SH-SY5Y (cell line): ENCODE measurements around the gene SMARCD1.

Experiments
- GATA2 ChIP-seq: IDR thresholded peaks from 2 replicates; pipeline ENCODE4 v1.6.1; 2011; ENCODE audit warnings: mild to moderate bottlenecking, low read depth, low read length
- GATA3 ChIP-seq: IDR thresholded peaks from 2 replicates; pipeline ENCODE4 v1.6.1; 2011; ENCODE audit warnings: low read depth, mild to moderate bottlenecking, low read length, moderate library complexity

SMARCD1 gene

DNA sequence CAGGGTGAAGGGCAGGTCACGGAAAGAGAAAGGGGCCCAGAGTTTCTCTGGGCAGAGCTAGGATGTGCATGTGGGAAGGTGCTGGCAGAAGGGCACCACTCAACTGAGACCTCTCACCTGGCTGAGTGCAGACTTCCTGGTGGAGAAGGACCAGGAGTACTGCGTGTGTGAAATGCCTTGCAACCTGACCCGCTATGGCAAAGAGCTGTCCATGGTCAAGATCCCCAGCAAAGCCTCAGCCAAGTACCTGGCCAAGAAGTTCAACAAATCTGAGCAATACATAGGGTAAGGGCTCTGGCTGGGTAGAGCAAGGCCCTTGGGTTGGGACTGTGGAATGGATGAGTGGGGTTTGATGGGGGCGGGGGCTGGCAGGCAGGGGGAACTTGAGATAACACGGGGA, 5.4 kb upstream of the SMARCD1 start:
- TF ChIP-seq GATA3 (no peak), GATA2 (no peak)

- TF ChIP-seq GATA3 (no peak), GATA2 (no peak)
Measured at GRCh38 chr12:50081096-50081808, 3.9 kb upstream of the SMARCD1 start.

- no peak for TF ChIP-seq GATA2
- TF ChIP-seq GATA3, result no peak
Measured at GRCh38 chr12:50082644-50083043, 2.5 kb upstream of the SMARCD1 start.

DNA sequence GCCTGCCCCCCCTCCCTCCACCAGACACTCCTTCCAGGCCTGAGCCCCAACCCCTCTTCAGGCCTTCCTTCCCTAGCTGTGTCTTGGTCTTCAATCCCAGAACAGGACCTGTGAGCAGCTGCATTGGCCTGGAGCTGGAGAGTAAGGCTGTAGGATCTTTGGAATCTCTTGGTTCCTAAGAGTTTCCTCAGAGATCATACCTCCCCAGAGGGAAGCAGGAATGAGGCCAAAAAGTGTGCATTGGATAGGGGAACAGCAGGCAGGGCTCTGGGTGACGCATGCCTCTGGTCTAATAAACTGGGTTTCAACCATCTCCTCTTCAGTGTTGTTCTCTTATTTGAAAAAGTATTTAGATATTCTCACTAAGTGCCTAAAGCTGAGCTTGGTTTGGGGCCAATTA, 1.8 kb upstream of the SMARCD1 start:
- TF ChIP-seq GATA3, result no peak
- TF ChIP-seq GATA2, result no peak

DNA sequence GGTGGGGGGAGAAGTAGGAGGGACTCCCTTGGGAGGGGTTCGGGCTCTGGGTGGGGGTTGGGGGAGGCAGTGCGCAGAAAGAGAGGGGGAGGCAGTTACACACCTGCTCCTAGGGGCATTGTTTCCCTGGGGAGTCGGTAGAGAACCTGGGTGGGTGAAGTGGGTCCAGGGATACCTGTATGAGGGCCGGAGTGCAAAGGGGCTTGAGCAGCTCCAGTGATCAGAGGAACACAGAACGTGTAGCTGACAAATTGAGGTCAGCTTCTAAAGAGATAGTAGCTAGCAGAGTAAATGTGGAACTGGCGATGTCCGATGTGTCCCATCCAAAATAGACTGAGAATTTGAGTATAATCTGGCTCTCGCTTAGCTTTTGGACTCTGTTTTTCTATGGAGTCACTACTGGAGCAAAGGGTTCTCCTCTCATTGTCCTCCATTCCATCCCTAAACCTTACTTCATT, 502 bp downstream of the SMARCD1 start:
- TF ChIP-seq GATA3 (no peak), GATA2 (no peak)

- TF ChIP-seq GATA3, result no peak
- TF ChIP-seq GATA2, result no peak
Measured at GRCh38 chr12:50086148-50086547, 1.0 kb downstream of the SMARCD1 start.

DNA sequence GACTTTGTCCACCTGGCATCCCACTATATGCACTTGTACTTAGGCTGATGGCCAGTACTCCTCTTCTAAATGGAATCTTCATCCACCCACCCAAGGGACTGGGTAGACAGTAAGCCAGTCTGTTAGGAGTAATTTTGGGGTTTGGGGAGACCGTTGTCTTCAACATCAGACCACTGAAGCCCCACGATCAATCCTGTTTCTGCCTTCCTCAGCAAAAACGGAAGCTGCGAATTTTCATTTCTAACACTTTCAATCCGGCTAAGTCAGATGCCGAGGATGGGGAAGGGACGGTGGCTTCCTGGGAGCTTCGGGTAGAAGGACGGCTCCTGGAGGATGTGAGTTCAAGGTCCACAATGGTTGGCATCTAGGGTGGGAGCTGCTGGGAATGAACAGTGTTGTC, 2.0 kb downstream of the SMARCD1 start:
- no peak for TF ChIP-seq GATA3
- TF ChIP-seq GATA2, result no peak

- TF ChIP-seq GATA2 (no peak), GATA3 (no peak)
Measured at GRCh38 chr12:50087995-50088394, 2.9 kb downstream of the SMARCD1 start.

GRCh38 chr12:50088577-50089335, 3.6 kb downstream of the SMARCD1 start:
- TF ChIP-seq GATA2, result no peak
- TF ChIP-seq GATA3, result no peak

DNA sequence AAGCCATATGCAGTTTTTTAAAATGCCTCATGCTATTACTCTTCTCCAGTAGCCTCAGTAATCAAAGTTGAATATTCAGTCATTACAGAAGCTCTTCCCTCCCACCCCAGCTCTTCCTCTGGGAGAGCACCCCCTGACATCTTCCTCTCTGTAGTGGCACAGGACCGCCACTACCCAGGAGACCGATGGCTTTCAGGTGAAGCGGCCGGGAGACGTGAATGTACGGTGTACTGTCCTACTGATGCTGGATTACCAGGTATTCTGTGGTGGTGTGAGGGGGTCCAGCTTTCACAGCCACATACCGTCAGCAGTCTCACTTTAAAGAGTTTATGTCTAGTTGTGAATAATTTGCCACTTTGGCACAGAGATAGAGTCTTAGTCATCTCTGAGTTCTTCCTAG, 4.6 kb downstream of the SMARCD1 start:
- TF ChIP-seq GATA3 (no peak), GATA2 (no peak)

- no peak for TF ChIP-seq GATA3
- TF ChIP-seq GATA2, result no peak
Measured at GRCh38 chr12:50090391-50090790, 5.2 kb downstream of the SMARCD1 start.

DNA sequence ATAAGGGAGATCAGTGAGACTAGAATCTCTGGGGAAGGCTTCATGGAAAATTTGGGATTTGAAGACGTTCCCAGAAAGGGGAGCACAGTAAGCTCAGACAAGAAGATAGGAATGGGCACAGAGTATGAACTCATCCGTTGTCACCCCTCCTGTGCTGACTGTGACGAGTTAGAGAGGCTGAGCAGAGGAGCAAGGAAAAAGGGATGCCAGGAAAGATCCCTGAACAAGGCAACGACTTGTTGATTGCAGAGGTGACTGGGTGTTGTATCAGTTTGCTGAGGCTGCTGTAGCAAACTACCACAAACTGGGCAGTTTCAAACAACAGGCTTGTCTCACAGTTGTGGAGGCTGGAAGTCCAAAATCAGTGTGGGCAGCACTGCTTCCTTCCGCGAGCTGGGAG, 12.8 kb downstream of the SMARCD1 start:
- TF ChIP-seq GATA3 (no peak), GATA2 (no peak)

DNA sequence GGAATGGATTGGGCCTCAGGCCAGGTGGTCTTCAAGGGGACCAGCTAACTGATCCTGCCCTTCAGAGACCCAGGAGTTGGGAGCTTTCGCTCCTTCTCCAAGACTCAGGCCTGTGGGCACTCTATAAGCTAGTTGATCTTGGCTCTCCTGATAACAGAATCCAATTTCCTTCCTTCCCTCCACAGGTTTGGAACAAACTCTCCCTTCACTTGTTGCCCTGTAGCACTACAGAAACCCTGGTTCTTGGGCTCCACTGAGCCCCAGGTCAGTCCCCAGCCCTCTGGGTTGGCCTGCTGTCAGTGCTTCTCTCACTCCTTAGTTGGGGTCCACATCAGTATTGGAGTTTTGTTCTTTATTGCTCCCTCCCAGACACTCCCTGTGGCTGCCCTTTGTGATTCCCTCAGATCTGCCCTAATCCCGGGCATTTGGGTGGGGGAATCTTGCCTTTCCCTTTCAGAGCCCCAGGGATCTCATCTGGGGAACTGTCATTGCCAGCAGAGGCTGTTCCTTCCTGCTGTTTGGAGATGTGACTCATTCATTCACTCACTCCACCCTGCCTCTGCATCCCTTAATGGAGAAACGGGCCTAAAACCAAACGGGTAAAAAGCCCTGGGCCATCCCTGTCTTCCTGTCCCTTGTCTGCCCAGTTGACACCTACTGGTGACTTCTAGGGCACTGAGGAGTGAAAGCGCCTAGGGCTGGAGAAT, 14.3 kb downstream of the SMARCD1 start:
- TF ChIP-seq GATA2 (no peak), GATA3 (no peak)

DNA sequence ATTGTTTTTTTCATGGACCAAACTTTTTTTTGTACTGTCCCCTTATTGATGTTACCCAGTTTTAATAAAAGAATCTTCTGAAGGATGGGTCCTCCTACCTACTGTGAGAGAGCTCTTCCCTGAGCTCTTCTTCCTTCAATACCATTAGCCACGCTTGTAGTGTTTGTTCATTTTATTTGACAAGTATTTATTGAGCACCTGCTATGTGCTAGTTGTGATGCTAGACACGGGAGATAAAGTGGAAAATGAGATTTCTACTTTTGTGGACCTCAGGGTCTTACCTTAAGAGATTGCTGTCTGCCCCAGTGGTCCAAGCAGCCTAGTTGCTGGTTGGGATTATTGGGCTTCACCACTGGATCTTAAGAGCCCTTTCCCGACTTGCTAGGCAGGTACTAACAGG, 15.4 kb downstream of the SMARCD1 start:
- TF ChIP-seq GATA2 (no peak), GATA3 (no peak)
